ENCODE results near the gene SERPINB12.

SERPINB12 gene

DNA sequence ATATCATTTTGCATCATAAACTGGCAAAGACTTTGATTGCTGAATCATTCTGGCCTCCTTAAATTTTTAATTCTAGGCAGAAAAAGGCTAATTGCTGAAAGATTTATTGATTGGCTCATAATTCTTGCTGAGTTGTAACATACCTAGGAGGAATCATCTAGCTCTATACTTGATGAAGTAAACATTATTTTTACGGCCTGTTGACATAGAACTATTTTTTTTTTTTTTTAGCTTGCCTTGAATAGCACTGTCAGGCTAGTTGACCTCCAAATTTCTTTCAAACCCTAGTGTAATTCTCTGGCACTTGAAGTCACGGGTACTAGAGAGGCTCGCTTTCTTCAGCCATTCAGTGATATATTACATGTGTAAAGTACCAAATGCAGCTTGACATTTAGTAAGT lies 2.8 kb downstream of the SERPINB12 start:
- no peak for DNase-seq (ENCODE audit: low read depth in 2 of 3, low spot score in 1 of 3)

DNA sequence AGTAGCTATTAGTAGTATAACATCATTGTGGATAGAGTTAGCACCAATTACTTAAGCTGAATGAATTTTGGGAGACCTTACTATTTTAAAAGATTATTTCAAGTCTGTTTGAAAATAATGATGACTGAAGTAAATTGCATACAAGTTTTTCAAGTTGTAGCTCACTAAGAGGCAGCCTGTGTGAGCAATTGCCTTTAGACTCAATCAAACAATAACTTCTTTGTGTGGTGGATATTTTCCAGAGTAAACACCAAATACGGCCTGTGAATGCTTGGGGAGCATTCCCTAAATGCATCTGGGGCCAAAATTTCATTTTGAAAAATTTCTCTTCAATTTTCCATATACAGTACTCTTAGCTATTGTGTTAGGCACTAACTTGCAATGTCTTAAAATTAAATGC lies 7.9 kb downstream of the SERPINB12 start:
- no peak for DNase-seq (ENCODE audit: low read depth in 2 of 3, low spot score in 1 of 3)

DNA sequence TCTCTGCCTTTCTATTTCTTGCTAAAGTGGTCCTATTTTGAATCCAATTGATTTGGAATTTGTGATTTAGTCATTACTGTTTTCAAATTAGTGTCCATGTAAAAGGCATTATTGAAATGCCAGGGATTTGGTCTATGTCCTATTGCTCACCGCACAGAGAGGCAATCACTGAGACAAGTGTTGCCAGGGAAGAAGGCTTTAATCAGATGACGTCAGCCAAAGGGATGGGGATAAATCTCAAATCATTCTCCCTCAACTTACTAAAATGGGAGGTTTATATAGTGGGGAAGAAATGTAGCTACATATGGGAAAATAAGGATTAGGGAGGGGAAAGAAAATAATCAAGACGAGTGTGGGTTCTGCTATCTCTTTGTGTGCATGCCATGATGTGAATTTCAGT lies 9.6 kb downstream of the SERPINB12 start:
- DNase-seq (ENCODE audit: low read depth in 2 of 3, low spot score in 1 of 3), result no peak

DNA sequence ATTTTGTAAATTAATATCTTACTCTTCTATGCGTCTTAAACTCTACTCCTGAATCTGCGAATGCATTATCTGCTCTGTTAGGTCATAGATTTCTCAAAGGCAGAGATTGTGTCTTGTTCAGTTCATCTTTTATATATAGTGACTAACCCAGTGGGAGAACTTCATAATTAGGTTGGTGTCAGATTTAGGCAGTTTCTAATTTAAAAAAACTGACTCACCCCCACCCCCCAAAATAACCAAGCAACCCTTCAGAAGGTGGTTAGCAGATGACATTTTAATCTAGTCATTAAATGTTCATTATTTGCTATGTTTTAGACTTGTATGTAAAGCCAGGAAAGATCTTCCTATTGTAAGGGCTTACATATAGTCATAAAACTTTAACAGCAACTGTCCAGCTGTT lies 10.4 kb downstream of the SERPINB12 start:
- no peak for DNase-seq (ENCODE audit: low read depth in 2 of 3, low spot score in 1 of 3)

DNA sequence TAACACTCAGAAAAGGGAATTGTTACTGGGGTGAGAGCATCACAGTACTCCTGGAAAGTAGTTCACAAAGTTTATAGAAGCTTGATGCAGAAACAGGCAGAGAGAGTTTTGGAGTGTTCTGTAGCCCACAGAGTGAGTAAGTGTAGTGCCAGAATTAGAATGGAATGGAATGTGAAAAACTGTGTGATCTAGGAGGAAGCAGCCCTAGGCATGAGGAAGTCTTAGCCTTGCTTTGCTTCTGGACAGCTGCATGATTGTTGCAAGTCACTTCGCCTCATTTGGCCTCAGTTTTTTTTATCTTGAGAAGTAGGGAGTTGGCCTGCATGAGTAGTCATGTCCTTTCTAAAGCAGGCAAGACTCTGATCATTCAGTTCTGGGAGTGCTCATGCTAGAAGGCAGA lies 10.9 kb downstream of the SERPINB12 start:
- DNase-seq (ENCODE audit: low read depth in 2 of 3, low spot score in 1 of 3), result no peak

DNA sequence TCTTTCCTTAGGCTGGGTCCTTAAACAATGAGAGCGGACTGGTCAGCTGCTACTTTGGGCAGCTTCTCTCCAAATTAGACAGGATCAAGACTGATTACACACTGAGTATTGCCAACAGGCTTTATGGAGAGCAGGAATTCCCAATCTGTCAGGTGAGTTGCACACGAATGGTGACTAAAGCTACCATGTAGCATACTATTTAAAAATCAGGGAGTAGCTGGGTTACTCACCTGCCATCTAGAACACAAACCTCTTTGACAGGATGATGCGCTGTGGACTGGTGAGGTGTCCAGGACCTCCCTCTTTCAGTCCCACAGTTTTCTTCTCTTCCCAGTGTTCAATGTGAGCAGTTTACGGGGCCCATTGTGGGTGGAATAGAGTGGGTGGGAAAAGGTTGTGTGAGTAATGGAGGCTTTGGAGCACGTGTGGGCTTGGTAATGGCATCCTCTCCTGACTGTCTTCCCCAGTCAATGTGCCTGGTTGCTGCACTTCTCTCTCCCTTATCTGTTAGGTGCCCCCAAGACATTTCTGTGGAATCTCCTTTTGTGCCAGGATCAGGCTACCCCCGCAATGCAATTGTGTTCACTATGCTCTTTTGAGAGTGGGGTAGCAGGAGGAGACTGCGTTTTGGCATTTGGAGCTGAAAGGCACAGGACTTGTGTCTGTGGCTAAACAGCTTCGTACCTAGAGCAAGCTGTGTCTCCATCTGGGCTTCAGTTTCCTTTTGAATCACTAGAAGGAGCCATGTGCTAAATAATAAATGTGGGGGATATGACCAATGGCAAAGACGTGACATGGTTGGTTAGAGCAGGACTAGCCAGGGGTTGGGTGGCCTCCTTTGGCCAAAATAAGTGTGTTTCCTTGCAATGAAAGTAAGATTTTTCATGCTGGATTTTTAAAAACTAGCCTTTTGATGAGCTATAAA lies 17.7 kb downstream of the SERPINB12 start:
- DNase-seq (ENCODE audit: low read depth in 2 of 3, low spot score in 1 of 3), result no peak

DNA sequence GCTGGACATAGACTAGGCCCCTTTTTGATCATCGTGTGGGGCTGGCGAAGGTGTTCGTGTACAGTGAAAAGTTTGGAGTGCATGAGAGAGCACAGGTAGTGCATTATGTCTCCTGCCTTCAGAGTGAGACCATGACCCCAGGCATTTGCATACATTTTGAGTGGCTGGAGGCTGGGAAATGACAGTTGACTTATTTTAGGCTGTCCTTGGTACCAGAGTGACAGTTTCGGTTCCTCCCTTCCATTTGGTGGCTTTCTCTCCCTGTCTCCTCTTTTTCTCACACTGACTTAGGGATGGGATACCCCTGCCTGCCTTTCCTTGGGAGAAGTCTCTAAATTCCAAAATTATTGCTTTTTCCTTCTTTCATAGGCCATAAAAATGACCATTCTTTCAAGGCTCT lies 20.1 kb downstream of the SERPINB12 start:
- DNase-seq (ENCODE audit: low read depth in 2 of 3, low spot score in 1 of 3), result no peak

DNA sequence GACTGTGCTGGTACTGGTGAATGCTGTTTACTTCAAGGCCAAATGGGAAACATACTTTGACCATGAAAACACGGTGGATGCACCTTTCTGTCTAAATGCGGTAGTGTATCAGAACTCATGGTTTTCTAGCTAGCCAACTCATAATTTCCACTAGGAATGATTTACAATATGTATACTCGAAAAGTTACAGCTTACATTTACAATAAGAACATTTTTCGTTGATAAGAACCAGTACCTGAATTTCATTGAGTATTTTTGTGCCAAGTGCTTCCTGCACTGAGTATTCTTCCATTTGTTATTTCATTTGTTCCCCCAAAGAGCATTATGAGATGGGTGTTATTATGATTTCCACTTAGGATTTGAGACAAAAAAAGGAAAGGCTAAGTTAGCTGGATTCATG lies 21.9 kb downstream of the SERPINB12 start:
- DNase-seq (ENCODE audit: low read depth in 2 of 3, low spot score in 1 of 3), result no peak

DNA sequence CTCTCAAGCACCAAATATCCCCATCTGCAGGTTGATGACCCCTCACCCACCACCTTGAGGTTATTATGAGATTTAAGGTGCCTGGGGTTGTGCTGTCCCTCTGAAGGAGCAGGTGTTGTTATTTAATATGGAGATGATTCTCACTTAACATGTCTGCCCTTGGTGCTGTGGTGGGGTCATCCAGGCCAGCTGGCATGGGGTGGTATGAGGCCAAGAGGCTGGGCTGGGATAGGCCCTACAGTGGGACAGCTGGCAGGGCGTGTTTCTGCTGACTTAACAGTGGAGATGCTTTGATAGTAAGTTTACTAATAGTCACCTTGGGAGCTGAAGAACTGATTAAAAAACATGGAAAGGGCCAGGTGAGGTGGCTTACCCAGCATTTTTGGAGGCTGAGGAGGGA lies 22.4 kb downstream of the SERPINB12 start:
- no peak for DNase-seq (ENCODE audit: low read depth in 2 of 3, low spot score in 1 of 3)

DNA sequence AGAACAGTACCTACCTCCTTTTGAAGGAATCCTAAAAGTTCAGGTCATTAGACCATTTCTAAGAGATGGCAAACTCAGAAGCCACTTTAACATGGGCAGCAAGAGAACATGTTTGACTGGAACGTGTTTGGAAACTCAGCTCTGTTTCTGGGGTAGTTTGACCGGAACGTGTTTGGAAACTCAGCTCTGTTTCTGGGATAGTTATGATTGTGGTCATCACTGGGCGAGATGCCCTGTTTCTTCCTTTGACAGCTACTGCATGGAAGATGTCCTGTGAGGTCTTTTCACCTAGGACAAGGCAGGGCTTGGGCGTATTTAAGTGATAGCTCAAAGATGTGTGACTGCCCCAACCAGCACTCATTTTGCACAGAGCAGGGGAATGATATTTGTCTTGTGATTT lies 25.1 kb downstream of the SERPINB12 start:
- DNase-seq (ENCODE audit: low read depth in 2 of 3, low spot score in 1 of 3), result no peak

DNA sequence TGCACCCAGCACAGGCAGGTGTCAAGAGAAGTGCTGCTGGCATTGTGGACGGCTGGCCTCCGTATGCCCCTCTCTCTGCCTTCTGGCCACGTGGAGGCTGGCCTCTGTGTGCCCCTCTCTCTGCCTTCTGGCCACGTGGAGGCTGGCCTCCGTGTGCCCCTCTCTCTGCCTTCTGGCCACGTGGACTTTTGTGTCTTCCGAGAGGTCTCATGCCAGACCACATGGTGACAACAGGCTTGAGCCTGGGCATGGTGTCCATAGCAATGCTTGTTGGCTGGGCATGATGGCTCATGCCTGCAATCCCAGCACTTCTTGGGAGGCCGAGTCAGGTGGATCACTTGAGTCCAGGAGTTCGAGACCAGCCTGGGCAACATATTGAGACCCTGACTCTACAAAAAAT lies 25.7 kb downstream of the SERPINB12 start:
- DNase-seq (ENCODE audit: low read depth in 2 of 3, low spot score in 1 of 3), result no peak

DNA sequence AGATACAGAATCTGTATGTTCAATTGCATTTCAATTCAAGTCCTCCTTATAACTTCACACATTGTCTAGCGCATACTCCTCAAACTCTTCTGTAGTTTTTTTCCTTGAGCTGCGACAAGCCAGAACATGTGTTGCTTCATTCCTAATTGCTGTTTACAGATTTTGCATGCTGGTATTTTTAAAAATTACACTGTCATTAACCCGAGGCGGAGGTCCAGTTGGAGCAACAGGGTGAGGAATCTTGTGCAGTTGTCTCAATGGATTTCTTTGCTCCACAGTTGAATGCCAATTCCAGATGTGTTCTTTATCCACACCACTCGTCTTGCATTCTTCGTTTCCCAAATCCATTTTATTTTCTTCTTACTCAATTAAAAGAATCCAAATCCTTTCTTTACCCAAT lies 28.6 kb downstream of the SERPINB12 start:
- no peak for DNase-seq (ENCODE audit: low read depth in 2 of 3, low spot score in 1 of 3)

DNA sequence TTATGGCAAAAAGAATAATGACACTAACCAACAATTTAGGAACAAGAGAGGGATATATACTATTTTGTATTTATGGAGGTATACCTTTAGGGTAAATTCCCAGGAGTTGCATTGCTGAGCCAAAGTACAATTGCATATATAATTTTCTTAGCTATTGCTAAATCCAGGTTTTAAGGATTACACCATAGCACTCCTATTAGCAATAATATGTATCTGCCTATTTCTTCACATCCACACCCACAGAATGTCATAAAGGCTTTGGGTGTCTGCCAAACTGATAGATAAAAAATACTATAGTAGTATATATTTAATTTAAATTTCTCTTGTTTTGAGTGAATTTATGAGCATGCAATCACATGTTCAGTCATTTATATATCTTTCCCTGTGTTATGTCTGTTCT lies 33.5 kb downstream of the SERPINB12 start:
- DNase-seq (ENCODE audit: low read depth in 2 of 3, low spot score in 1 of 3), result no peak

DNA sequence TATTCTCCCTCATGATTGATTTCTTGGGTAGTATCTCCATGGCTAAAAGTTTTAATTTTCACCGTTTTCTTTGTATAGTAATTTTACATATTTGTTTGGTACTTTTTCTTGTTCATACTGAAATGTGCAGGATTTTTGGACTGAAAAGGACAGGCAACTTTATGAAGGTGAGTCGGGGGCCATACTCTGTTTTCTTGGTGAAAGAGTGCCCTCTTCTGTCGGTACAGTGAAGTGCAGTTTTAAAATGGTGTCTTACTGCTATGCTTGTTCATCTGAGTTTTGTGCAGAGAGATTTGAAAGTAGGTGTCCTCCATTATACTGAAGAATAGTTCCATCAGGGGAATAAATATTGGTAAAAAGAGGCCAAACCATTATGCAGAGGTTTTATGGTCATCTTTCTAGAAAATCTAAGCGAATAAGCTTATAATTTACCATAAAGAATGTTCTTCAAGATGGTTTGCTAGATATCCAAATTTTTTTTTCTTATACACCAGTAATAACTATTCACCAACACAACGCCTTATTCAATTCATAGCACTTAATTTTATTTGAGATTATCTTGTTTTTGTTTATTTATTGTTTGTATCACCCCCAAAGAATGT lies 36.3 kb downstream of the SERPINB12 start:
- DNase-seq (ENCODE audit: low read depth in 2 of 3, low spot score in 1 of 3), result peak in 1 of 3 donors; percentile 34

DNA sequence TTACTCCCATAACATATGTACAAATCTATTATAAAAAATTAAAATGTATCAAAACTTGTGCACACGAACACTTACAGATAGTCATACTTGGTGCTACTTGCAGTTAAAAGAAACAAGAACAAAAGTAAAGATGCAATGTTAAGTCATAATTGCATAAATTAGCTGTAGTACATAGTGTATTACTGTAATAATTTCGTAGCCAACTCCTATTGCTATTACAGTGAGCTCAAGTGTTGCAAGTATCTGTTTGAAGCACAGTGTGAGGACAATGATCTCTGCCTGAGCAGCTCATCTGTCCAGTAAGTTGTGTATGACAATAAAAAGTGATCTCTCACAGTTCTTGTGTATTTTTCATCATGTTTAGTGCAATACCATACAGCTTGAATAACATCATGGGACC lies 37.4 kb downstream of the SERPINB12 start:
- DNase-seq (ENCODE audit: low read depth in 2 of 3, low spot score in 1 of 3), result no peak

DNA sequence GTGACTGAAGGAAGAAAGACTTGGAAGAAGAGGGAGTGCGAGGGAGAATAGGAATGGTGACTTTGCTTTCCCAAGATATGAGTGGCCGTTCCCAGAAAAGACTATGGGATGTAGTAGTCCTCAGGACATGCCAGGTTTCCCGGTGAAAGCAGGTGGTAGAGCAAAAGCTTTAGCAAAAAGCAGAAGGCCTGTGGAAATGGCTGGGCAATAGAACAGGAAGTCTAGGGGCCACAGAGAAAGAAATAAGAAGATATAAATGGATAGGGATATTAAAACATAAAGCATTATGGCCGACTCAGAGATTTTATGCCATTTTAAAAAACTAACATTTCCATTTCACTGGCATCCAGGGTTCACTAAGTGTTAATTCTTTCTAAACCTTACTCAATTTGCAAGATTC lies 43.8 kb downstream of the SERPINB12 start:
- DNase-seq (ENCODE audit: low read depth in 2 of 3, low spot score in 1 of 3), result no peak

DNA sequence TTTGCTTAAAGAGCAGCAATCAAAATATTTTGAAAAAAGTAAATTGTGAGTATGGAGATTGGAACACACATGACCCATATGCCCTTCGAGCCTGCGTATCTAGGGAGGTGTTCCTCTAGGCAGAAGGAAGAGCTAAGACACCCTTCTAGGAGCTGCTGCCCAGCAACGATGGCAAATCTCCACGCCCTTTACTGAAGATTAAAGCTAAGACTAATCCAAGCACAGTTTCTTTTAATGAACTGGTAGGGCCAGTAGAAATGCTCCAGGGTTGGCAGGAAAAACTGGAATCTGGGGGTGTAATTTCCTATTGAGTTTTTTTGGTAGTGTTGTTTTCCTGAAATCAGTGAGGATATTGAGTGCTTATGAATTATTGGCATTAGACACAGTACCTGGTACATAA lies 44.3 kb downstream of the SERPINB12 start:
- no peak for DNase-seq (ENCODE audit: low read depth in 2 of 3, low spot score in 1 of 3)

DNA sequence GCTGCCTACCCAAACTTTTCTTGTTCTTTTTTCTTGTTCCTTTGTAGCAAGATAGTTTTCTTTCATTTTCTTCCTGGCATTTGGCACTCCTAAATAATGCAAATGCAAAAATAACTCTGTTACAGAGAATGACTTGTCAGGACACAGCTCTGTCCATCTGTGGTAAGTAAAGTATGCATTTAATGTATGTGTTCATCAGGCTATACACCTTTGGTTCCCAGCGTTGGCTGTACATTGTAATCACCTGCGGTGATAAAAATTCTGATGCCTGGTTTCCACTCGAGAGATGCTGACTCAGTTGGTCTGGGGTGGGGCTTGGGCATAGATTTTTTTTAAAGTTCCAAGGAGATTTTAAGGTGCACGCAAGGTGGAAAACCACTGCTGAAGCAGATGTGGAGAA lies 44.8 kb downstream of the SERPINB12 start, which contains the start of gene SERPINB13:
TSS of gene SERPINB13 (plus strand) at position 378 of the 400 bp plus-strand sequence. CDS start 1,325 bp downstream, outside the sequence.
- DNase-seq (ENCODE audit: low read depth in 2 of 3, low spot score in 1 of 3), result no peak

DNA sequence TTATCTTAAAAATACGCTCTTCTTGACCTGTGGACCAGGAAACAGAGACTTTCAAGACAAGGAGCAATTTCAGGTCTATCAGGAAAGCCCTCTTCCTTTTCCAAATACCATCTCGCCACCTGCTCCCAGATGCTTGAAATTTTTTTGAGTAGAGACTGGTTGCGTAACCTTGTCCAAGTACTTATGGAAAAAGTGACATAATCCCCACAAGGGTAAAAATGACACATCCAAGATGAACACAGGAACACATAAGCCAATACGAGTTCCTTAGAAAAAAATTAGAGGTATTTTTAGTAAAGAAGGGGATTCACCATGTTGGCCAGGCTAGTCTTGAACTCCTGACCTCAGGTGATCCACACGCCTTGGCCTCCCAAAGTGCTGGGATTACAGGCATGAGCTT lies 46.7 kb downstream of the SERPINB12 start:
- DNase-seq (ENCODE audit: low read depth in 2 of 3, low spot score in 1 of 3), result no peak

DNA sequence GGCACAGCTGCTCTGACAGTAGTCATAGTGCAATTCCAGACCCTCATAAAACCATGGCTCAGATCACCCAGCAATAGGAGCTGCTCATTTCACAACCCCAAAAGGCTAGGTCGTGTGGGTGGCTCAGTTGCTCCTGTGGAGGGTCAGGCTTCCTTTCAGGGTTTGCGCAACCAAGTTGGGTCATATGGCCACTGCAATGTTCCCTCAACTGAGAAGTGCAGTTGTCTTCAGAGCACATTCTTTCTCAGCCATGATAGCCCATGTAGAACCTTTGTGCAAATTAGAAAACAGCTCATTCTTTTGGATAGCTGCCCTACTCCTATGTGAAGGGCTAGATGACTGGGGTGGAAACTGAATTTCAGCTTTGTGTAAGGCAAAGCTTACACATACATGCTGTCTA lies 48.2 kb downstream of the SERPINB12 start:
- no peak for DNase-seq (ENCODE audit: low read depth in 2 of 3, low spot score in 1 of 3)

DNA sequence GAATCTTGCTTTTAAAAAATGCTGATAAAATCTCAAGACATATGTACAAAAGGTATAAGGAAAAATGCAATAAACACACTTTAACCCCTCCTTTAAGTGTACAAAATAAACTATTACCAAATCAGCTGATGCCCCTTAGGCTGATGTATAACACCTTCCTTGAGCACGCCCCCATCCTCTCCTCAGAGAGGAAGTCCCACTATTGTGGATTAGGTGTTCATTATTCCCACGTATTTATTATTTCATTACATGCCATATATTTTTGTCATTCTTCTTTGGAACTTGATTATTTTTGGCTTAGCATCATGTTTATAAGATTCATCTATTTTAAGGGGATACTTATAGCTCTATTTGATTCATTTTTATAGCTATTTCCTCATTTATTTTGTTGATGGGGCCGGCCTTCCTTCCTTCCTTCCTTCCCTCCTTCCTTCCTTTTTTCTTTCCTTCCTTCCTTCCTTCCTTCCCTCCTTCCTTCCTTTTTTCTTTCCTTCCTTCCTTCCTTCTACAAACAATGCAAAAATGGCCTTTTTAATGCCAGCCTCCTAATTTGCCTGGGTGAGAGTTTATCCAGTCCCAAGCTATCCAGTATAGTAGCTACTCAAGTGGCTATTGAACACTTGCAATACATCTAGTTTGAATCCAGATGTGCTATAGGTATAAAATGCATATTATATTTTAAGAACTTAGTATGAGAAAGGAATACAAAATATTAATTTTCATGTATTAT lies 49.0 kb downstream of the SERPINB12 start:
- DNase-seq (ENCODE audit: low read depth in 2 of 3, low spot score in 1 of 3), result no peak

DNA sequence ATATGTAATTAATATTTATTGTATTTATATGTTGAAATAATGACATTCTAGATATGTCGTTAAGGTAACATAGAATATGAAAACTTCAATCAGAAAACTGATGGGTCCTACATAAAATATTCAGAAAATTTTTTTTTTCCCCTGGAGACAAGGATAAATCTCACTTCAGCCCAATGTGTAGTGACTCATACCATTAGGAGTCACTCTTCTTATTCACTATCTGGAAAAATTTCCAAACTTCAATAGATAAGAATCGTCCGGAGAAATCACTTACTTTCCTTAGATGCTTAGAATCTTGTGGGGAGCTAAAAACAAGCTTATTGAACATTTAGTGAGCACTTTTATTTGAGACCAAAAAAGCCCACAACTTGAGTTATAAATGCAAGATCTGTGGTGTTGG lies 49.6 kb downstream of the SERPINB12 start:
- DNase-seq (ENCODE audit: low read depth in 2 of 3, low spot score in 1 of 3), result no peak

Measured in stimulated activated CD4-positive, alpha-beta T cell treated with anti-CD3 and anti-CD28 coated beads, Interleukin-12 subunit alpha, Interleukin-12 subunit beta, amount 100 ng/mL, for 48 hours (primary cell).